HEK293 (cell line): ENCODE results near the gene AXL.
A peak's percentile ranks its signal among the peaks of the same experiment; 100 is the strongest.

ENCODE experiments used
- CTCF ChIA-PET: fragments of 350-600 bp; formaldehyde crosslinking; extraction: SDS; loops from one replicate; lab custom pipeline; 2021; ENCODE audit warnings: antibody characterized with exemption; lab: Yijun Ruan, JAX
- POLR2A ChIA-PET: fragments of 300-600 bp; formaldehyde crosslinking; extraction: SDS; loops from one replicate; lab custom pipeline; 2020; ENCODE audit warnings: antibody characterized with exemption, inconsistent platforms; lab: Yijun Ruan, JAX
- H3K27ac ChIP-seq: fragments of 200-500 bp; sonication (Bioruptor generic); 2 replicates; pipeline ENCODE4 v1.5.1; 2014; ENCODE audit warnings: low read depth, low read length, control low read depth, inconsistent platforms; ENCODE audit errors: extremely low read depth
- H3K36me3 ChIP-seq, 2 experiments: fragments of 200-500 bp in 1 of 2; sonication (Bioruptor generic) in 1 of 2; 1 replicate in 1 of 2; 2 replicates in 1 of 2; pipeline ENCODE4 v1.5.1; 2014 to 2017; ENCODE audit warnings: inconsistent platforms in 2 of 2, low read length in 2 of 2; ENCODE audit not compliant: control insufficient read depth in 2 of 2, insufficient read depth in 1 of 2
- H3K4me1 ChIP-seq: fragments of 200-500 bp; sonication (Bioruptor generic); 2 replicates; pipeline ENCODE4 v1.5.1; 2014; ENCODE audit warnings: mild to moderate bottlenecking, low read length, inconsistent platforms; ENCODE audit not compliant: control insufficient read depth, insufficient read depth
- H3K4me3 ChIP-seq: 2 replicates; pipeline ENCODE4 v1.5.1; 2011; ENCODE audit warnings: low read depth, mild to moderate bottlenecking, control low read depth, low read length, moderate library complexity
- H3K9me3 ChIP-seq: fragments of 200-500 bp; sonication (Bioruptor generic); 2 replicates; pipeline ENCODE4 v1.5.1; 2014; ENCODE audit warnings: low read depth, low read length, inconsistent platforms; ENCODE audit not compliant: control insufficient read depth, insufficient read depth
- CTCF ChIP-seq: fragments of 450-650 bp; formaldehyde crosslinking; IDR thresholded peaks from 2 replicates; pipeline ENCODE4 v1.5.1; 2016; ENCODE audit warnings: missing biosample characterization, missing genetic modification characterization
- GLIS1 ChIP-seq: fragments of 450-650 bp; formaldehyde crosslinking; IDR thresholded peaks from 2 replicates; pipeline ENCODE4 v1.5.1; 2016; ENCODE audit warnings: missing biosample characterization, missing genetic modification characterization
- GLIS2 ChIP-seq: fragments of 450-650 bp; formaldehyde crosslinking; IDR thresholded peaks from 2 replicates; pipeline ENCODE4 v1.5.1; 2016; ENCODE audit warnings: missing biosample characterization, missing genetic modification characterization
- KLF1 ChIP-seq: fragments of 450-650 bp; formaldehyde crosslinking; IDR thresholded peaks from 2 replicates; pipeline ENCODE4 v1.5.1; 2016; ENCODE audit warnings: missing biosample characterization, missing genetic modification characterization
- KLF16 ChIP-seq: fragments of 450-650 bp; formaldehyde crosslinking; IDR thresholded peaks from 2 replicates; pipeline ENCODE4 v1.5.1; 2017; ENCODE audit warnings: missing biosample characterization, missing genetic modification characterization
- KLF8 ChIP-seq: fragments of 450-650 bp; formaldehyde crosslinking; IDR thresholded peaks from 2 replicates; pipeline ENCODE4 v1.5.1; 2016; ENCODE audit warnings: missing biosample characterization, missing genetic modification characterization
- MZF1 ChIP-seq: fragments of 450-650 bp; formaldehyde crosslinking; IDR thresholded peaks from 2 replicates; pipeline ENCODE4 v1.5.1; 2017; ENCODE audit warnings: missing biosample characterization, missing genetic modification characterization, borderline replicate concordance
- PATZ1 ChIP-seq: fragments of 450-650 bp; formaldehyde crosslinking; IDR thresholded peaks from 2 replicates; pipeline ENCODE4 v1.5.1; 2016; ENCODE audit warnings: missing biosample characterization, missing genetic modification characterization
- PRDM1 ChIP-seq: fragments of 450-650 bp; formaldehyde crosslinking; IDR thresholded peaks from 2 replicates; pipeline ENCODE4; 2016; ENCODE audit warnings: missing biosample characterization, missing genetic modification characterization
- REST ChIP-seq: fragments of 450-650 bp; formaldehyde crosslinking; IDR thresholded peaks from 2 replicates; pipeline ENCODE4 v1.5.1; 2016; ENCODE audit warnings: missing biosample characterization, missing genetic modification characterization
- SP2 ChIP-seq: fragments of 450-650 bp; formaldehyde crosslinking; IDR thresholded peaks from 2 replicates; pipeline ENCODE4 v1.5.1; 2016; ENCODE audit warnings: missing biosample characterization, missing genetic modification characterization
- SP7 ChIP-seq: fragments of 450-650 bp; formaldehyde crosslinking; IDR thresholded peaks from 2 replicates; pipeline ENCODE4 v1.5.1; 2016; ENCODE audit warnings: missing biosample characterization, missing genetic modification characterization
- ZBTB48 ChIP-seq: fragments of 450-650 bp; formaldehyde crosslinking; IDR thresholded peaks from 2 replicates; pipeline ENCODE4 v1.5.1; 2016; ENCODE audit warnings: missing biosample characterization, missing genetic modification characterization
- ZEB2 ChIP-seq: fragments of 450-650 bp; formaldehyde crosslinking; IDR thresholded peaks from 2 replicates; pipeline ENCODE4 v1.5.1; 2016; ENCODE audit warnings: missing biosample characterization, missing genetic modification characterization
- ZFP37 ChIP-seq: fragments of 450-650 bp; formaldehyde crosslinking; IDR thresholded peaks from 2 replicates; pipeline ENCODE4 v1.5.1; 2016; ENCODE audit warnings: missing biosample characterization, missing genetic modification characterization
- ZNF10 ChIP-seq: fragments of 450-650 bp; formaldehyde crosslinking; IDR thresholded peaks from 2 replicates; pipeline ENCODE4 v1.5.1; 2017; ENCODE audit warnings: missing biosample characterization, missing genetic modification characterization
- ZNF112 ChIP-seq: fragments of 450-650 bp; formaldehyde crosslinking; IDR thresholded peaks from 2 replicates; pipeline ENCODE4 v1.5.0; 2017; ENCODE audit warnings: missing biosample characterization, missing genetic modification characterization
- ZNF114 ChIP-seq: fragments of 450-650 bp; formaldehyde crosslinking; IDR thresholded peaks from 2 replicates; pipeline ENCODE4 v1.5.0; 2017; ENCODE audit warnings: missing biosample characterization, missing genetic modification characterization
- ZNF16 ChIP-seq: fragments of 450-650 bp; formaldehyde crosslinking; IDR thresholded peaks from 2 replicates; pipeline ENCODE4 v1.5.1; 2016; ENCODE audit warnings: low read depth, missing biosample characterization, missing genetic modification characterization
- ZNF184 ChIP-seq: fragments of 450-650 bp; IDR thresholded peaks from 2 replicates; pipeline ENCODE4 v1.5.1; 2018; ENCODE audit warnings: missing biosample characterization, mild to moderate bottlenecking, missing genetic modification characterization
- ZNF24 ChIP-seq: fragments of 450-650 bp; formaldehyde crosslinking; IDR thresholded peaks from 2 replicates; pipeline ENCODE4 v1.5.1; 2016; ENCODE audit warnings: missing biosample characterization, missing genetic modification characterization
- ZNF266 ChIP-seq: fragments of 450-650 bp; formaldehyde crosslinking; IDR thresholded peaks from 2 replicates; pipeline ENCODE4 v1.5.1; 2016; ENCODE audit warnings: missing biosample characterization, missing genetic modification characterization, low read depth
- ZNF311 ChIP-seq: fragments of 450-650 bp; formaldehyde crosslinking; IDR thresholded peaks from 2 replicates; pipeline ENCODE4 v1.5.1; 2017; ENCODE audit warnings: missing biosample characterization, missing genetic modification characterization, borderline replicate concordance
- ZNF324 ChIP-seq: fragments of 450-650 bp; formaldehyde crosslinking; IDR thresholded peaks from 2 replicates; pipeline ENCODE4 v1.5.1; 2016; ENCODE audit warnings: missing biosample characterization, missing genetic modification characterization
- ZNF341 ChIP-seq: fragments of 450-650 bp; formaldehyde crosslinking; IDR thresholded peaks from 2 replicates; pipeline ENCODE4; 2016; ENCODE audit warnings: low read depth, missing biosample characterization, missing genetic modification characterization
- ZNF423 ChIP-seq: fragments of 450-650 bp; formaldehyde crosslinking; IDR thresholded peaks from 2 replicates; pipeline ENCODE4 v1.5.1; 2016; ENCODE audit warnings: missing biosample characterization, missing genetic modification characterization
- ZNF514 ChIP-seq: fragments of 450-650 bp; formaldehyde crosslinking; IDR thresholded peaks from 2 replicates; pipeline ENCODE4 v1.5.1; 2016; ENCODE audit warnings: missing biosample characterization, missing genetic modification characterization
- ZNF624 ChIP-seq: fragments of 450-650 bp; formaldehyde crosslinking; IDR thresholded peaks from 2 replicates; pipeline ENCODE4 v1.5.1; 2017; ENCODE audit warnings: missing biosample characterization, missing genetic modification characterization
- ZNF692 ChIP-seq: fragments of 450-650 bp; formaldehyde crosslinking; IDR thresholded peaks from 2 replicates; pipeline ENCODE4 v1.5.1; 2016; ENCODE audit warnings: missing biosample characterization, missing genetic modification characterization

Gene AXL

GRCh38 chr19:41192574-41193429, 26.2 kb upstream of the AXL start, which contains the start of gene CYP2S1:
Gene CYP2S1, plus strand, starts transcription at chr19:41193219. Its CDS starts 46 bp downstream, at chr19:41193265.
- ChIA-PET POLR2A (interaction anchor here (0.9 kb wide), 1 partner anchor 72 kb away, joined by 3 read pairs; no protein-coding TSS in a partner anchor), CTCF (interaction anchor here (0.5 to 1.9 kb wide), 4 partner anchors 17 to 70 kb away, joined by 3 to 5 read pairs (median 4); no protein-coding TSS in a partner anchor)
- H3K4me1 ChIP-seq = peaks cover 21% of the 10 kb centered on the region
- H3K27ac ChIP-seq = peak within 1 kb of the TSS; percentile 17; the same call in 1 of the 2 replicates
- no peaks in the 10 kb centered on the region for H3K36me3 ChIP-seq
- H3K9me3 ChIP-seq = no peaks in the 10 kb centered on the region
- H3K4me3 ChIP-seq = peak within 1 kb of the TSS; percentile 14; the same call in 1 of the 2 replicates
- peak; percentile 63; the same call in 1 of the 2 replicates for TF ChIP-seq ZNF24 (tag by site-specific recombination)
- 0 out of 2 replicates have a peak, but pooled peaks have one; percentile 31 for TF ChIP-seq KLF16 (tag by site-specific recombination)
- 0 out of 2 replicates have a peak, but pooled peaks have one; percentile 17 for TF ChIP-seq SP7 (tag by site-specific recombination)
- TF ChIP-seq ZNF423 (tag by site-specific recombination) = no peak
- no peak for TF ChIP-seq MZF1
- no peak for TF ChIP-seq CTCF (tag by site-specific recombination)
- TF ChIP-seq ZEB2 (tag by site-specific recombination) = 0 out of 2 replicates have a peak, but pooled peaks have one; percentile 33
- no peak for TF ChIP-seq ZNF514 (tag by site-specific recombination)
- TF ChIP-seq KLF1 = peak; percentile 91
- TF ChIP-seq PRDM1 (tag by site-specific recombination) = no peak
- no peak for TF ChIP-seq ZNF16
- peak; percentile 86 for TF ChIP-seq GLIS1 (tag by site-specific recombination)
- TF ChIP-seq ZNF184 (tag by site-specific recombination) = no peak
- TF ChIP-seq ZNF341 (tag by site-specific recombination) = 0 out of 2 replicates have a peak, but pooled peaks have one; percentile 23
- peak; percentile 85; the same call in 1 of the 2 replicates for TF ChIP-seq ZNF10 (tag by site-specific recombination)
- peak; percentile 50; the same call in 1 of the 2 replicates for TF ChIP-seq KLF8
- TF ChIP-seq ZNF624 = no peak
- 0 out of 2 replicates have a peak, but pooled peaks have one; percentile 30 for TF ChIP-seq ZNF324
- no peak for TF ChIP-seq ZNF112 (tag by site-specific recombination)
- 0 out of 2 replicates have a peak, but pooled peaks have one; percentile 18 for TF ChIP-seq ZNF692 (tag by site-specific recombination)
- TF ChIP-seq ZFP37 (tag by site-specific recombination) = 0 out of 2 replicates have a peak, but pooled peaks have one; percentile 21
- TF ChIP-seq ZNF266 = no peak
- TF ChIP-seq GLIS2 (tag by site-specific recombination) = peak; percentile 87
- peak; percentile 78 for TF ChIP-seq SP2 (tag by site-specific recombination)
- 0 out of 2 replicates have a peak, but pooled peaks have one; percentile 80 for TF ChIP-seq ZBTB48
- TF ChIP-seq PATZ1 (tag by site-specific recombination) = peak; percentile 47; the same call in 1 of the 2 replicates
- peak; percentile 29; the same call in 1 of the 2 replicates for TF ChIP-seq REST (tag by site-specific recombination)
- TF ChIP-seq ZNF114 (tag by site-specific recombination) = no peak
- no peak for TF ChIP-seq ZNF311 (tag by site-specific recombination)
